ENCODE measurements around the gene S100A1. TPM values are rescaled to one million over a fixed set of nuclear protein-coding genes. Genes with fewer than 3 reads are reported as not detected.
A peak's percentile ranks its signal among the peaks of the same experiment; 100 is the strongest.

The S100A1 gene
- total and polyA plus RNA-seq, 2 of the 8 experiments (the other 6 are each of a cell fraction or from before 2014, with no cell fraction given): 2.0 TPM; not detected in 1

DNA sequence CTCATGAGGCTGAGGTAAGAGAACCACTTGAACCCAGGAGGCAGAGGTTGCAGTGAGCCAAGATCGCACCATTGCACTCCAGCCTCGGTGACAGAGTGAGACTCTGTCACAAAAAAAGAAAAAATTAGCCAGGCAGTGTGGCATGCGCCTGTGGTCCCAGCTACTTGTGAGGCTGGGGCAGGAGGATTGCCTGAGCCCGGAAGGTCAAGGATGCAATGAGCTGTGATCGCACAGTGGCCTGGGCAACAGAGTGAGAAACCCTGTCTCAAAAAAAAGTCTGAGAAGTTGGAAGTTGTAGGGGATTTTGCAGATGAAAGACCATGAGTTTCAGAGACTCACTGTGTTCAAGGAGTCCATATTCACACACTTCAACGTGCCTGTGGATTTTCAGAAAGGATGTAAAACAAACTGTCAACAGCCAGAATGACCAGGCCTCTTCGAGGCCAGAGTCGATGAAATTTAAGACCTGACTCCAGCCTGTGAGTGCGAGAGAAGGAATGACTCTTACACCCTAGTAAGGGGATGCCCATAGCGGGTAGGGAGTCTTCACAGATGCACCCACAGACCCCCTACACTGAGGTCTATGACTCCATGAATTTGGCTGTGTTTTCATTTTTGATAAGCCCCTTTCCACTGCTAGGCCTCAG lies 3.1 kb upstream of the S100A1 start:
- no peak overlapping the region for H2BK20ac ChIP-seq (ENCODE audit: low read length)
- 0 out of 2 replicates have a peak overlapping the region, but pooled peaks have one; percentile 17 for H2BK12ac ChIP-seq (ENCODE audit: low read depth, low read length)
- no peak overlapping the region for H3K4me2 ChIP-seq (ENCODE audit: insufficient read depth in 1 of 2, low read depth in 2 of 2, low read length in 2 of 2)
- no peak overlapping the region for H4K8ac ChIP-seq (ENCODE audit: extremely low read depth, insufficient read depth, low read length)
- no peak overlapping the region for H2AK5ac ChIP-seq (ENCODE audit: low read depth, low read length)
- no peak overlapping the region for H3K4me3 ChIP-seq (ENCODE audit: extremely low read depth in 1 of 4, insufficient read depth in 2 of 4, low read depth in 3 of 4, low read length in 4 of 4)
- no peak overlapping the region for H3K23ac ChIP-seq (ENCODE audit: insufficient read length)
- no peak overlapping the region for H3K56ac ChIP-seq (replicated peaks; ENCODE audit: insufficient read length, low read depth, low read length)
- no peak overlapping the region for H4K5ac ChIP-seq (ENCODE audit: insufficient read length, low read depth, low read length)
- no peak overlapping the region for H3K4ac ChIP-seq (replicated peaks; ENCODE audit: insufficient read length, low read depth, low read length)
- H3K79me1 ChIP-seq (ENCODE audit: low read depth, low read length): no peaks in the 10 kb centered on the region
- H3K36me3 ChIP-seq (ENCODE audit: control insufficient read depth in 2 of 4, insufficient read depth in 4 of 4, low read length in 3 of 4): peaks cover 0 to 4% (median 1%) of the 10 kb centered on the region in 4 experiments; a peak in 3 of 8 replicates
- no peak overlapping the region for H2BK15ac ChIP-seq (ENCODE audit: low read length)
- no peaks in the 10 kb centered on the region for H3K9me3 ChIP-seq (ENCODE audit: insufficient read depth in 2 of 2, low read depth in 1 of 2, low read length in 1 of 2)
- H3K79me2 ChIP-seq (ENCODE audit: control insufficient read depth in 1 of 2, insufficient read depth in 2 of 2, low read length in 2 of 2): no peaks in the 10 kb centered on the region
- peaks cover 7% of the 10 kb centered on the region for H3K23me2 ChIP-seq (ENCODE audit: low read depth, low read length)
- POLR2A ChIA-PET (ENCODE audit: partially characterized antibody): interaction anchor here (1.1 to 15.6 kb wide), 7 partner anchors 9 to 35 kb away, joined by 3 to 261 read pairs (median 10); partner anchors contain the start of genes CHTOP, S100A14, S100A16 and SNAPIN
- CTCF ChIA-PET (ENCODE audit: partially characterized antibody): interaction anchor here (0.6 to 10.2 kb wide), 4 partner anchors 8 to 145 kb away, joined by 5 to 115 read pairs (median 88); partner anchors contain the start of genes S100A14 and S100A6
- WGBS, 2 experiments (ENCODE audit: extremely low coverage in 1 of 2, insufficient coverage in 1 of 2, insufficient read length in 1 of 2, insufficient replicate concordance in 2 of 2, low coverage in 1 of 2, low lambda C conversion rate in 2 of 2, missing lambda C conversion rate in 1 of 2): 96% methylated on average over 10 of the region's 10 CpGs; no CpG with 5 or more reads in 1 of the 2 experiments
- no peak overlapping the region for H3K18ac ChIP-seq (ENCODE audit: extremely low read depth, low read length)
- no peak overlapping the region for H2AFZ ChIP-seq (ENCODE audit: low read length)
- DNase-seq (ENCODE audit: low read depth in 1 of 2, low spot score in 2 of 2): no peak
- H4K91ac ChIP-seq (replicated peaks; ENCODE audit: insufficient read length, low read length): no peak overlapping the region
- no peak overlapping the region for H3K14ac ChIP-seq (ENCODE audit: insufficient read length)
- FAIRE-seq: no peak
- no peaks in the 10 kb centered on the region for H4K20me1 ChIP-seq (replicated peaks in 1 of 2; ENCODE audit: control insufficient read depth in 1 of 2, insufficient read depth in 2 of 2, low read length in 2 of 2)
- no peak overlapping the region for H3K9ac ChIP-seq (replicated peaks in 1 of 4; ENCODE audit: extremely low read depth in 1 of 4, low read depth in 3 of 4, low read length in 3 of 4)
- no peak overlapping the region for H3K27ac ChIP-seq (ENCODE audit: low read depth, low read length)
- H2BK5ac ChIP-seq (ENCODE audit: low read depth, low read length): no peak overlapping the region
- peaks cover 0 to 13% (median 7%) of the 10 kb centered on the region in 4 experiments; a peak in 6 of 7 replicates for H3K4me1 ChIP-seq (replicated peaks in 1 of 4; ENCODE audit: control insufficient read depth in 3 of 4, insufficient read depth in 4 of 4, low read length in 3 of 4)
- H3K27me3 ChIP-seq (replicated peaks in 1 of 4; ENCODE audit: control insufficient read depth in 3 of 4, extremely low read depth in 1 of 4, insufficient read depth in 3 of 4, low read length in 3 of 4): no peaks in the 10 kb centered on the region
- H2BK120ac ChIP-seq (replicated peaks; ENCODE audit: low read depth, low read length): no peak overlapping the region
- TF ChIP-seq, protein P1, sequence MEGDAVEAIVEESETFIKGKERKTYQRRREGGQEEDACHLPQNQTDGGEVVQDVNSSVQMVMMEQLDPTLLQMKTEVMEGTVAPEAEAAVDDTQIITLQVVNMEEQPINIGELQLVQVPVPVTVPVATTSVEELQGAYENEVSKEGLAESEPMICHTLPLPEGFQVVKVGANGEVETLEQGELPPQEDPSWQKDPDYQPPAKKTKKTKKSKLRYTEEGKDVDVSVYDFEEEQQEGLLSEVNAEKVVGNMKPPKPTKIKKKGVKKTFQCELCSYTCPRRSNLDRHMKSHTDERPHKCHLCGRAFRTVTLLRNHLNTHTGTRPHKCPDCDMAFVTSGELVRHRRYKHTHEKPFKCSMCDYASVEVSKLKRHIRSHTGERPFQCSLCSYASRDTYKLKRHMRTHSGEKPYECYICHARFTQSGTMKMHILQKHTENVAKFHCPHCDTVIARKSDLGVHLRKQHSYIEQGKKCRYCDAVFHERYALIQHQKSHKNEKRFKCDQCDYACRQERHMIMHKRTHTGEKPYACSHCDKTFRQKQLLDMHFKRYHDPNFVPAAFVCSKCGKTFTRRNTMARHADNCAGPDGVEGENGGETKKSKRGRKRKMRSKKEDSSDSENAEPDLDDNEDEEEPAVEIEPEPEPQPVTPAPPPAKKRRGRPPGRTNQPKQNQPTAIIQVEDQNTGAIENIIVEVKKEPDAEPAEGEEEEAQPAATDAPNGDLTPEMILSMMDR (IDR thresholded peaks at IDR 0.05; ENCODE audit: control extremely low read depth in 1 of 3, insufficient read depth in 1 of 3, low read depth in 1 of 3, low read length in 3 of 3): no peak
- TF ChIP-seq TEAD4 (IDR thresholded peaks at IDR 0.05; ENCODE audit: low read depth, low read length) (no peak), SP1 (IDR thresholded peaks at IDR 0.05; ENCODE audit: low read depth, low read length) (no peak), SUZ12 (IDR thresholded peaks at IDR 0.05; ENCODE audit: low read length) (no peak), BRCA1 (IDR thresholded peaks at IDR 0.05; ENCODE audit: low read depth, low read length) (no peak), RFX5 (IDR thresholded peaks at IDR 0.05; ENCODE audit: borderline replicate concordance, low read depth, low read length) (no peak), HDAC2 (IDR thresholded peaks at IDR 0.05; ENCODE audit: borderline replicate concordance in 1 of 2, low read depth in 2 of 2, low read length in 2 of 2) (no peak)
- TF ChIP-seq, protein P2, sequence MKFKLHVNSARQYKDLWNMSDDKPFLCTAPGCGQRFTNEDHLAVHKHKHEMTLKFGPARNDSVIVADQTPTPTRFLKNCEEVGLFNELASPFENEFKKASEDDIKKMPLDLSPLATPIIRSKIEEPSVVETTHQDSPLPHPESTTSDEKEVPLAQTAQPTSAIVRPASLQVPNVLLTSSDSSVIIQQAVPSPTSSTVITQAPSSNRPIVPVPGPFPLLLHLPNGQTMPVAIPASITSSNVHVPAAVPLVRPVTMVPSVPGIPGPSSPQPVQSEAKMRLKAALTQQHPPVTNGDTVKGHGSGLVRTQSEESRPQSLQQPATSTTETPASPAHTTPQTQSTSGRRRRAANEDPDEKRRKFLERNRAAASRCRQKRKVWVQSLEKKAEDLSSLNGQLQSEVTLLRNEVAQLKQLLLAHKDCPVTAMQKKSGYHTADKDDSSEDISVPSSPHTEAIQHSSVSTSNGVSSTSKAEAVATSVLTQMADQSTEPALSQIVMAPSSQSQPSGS (IDR thresholded peaks at IDR 0.05; ENCODE audit: low read length): no peak

Measured in H1 (cell line).